Measurements from ENCODE around the gene GBA2.
A peak's percentile ranks its signal among the peaks of the same experiment; 100 is the strongest.

The GBA2 gene

DNA sequence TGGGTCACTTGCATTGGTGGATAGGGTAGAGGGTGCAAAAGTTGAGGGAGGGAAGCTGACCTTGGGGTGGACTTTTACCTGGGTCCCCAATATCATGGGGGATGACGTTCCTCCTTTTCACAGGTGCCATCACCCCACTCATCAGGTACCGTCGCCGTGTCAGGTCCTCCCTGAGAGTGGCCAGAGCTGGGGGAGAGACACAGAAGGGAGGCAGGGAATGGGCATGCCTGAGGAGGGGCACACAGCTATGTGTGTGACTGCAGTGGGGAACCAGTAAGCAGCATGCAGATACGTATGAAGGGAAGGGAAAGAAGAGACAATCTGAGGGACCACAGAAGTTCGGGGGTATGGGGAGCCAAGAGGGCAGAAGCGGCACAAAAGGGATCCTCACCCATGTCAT, 10.1 kb downstream of the GBA2 start:
- DNase-seq (ENCODE audit: low read depth in 3 of 3): no peak

GRCh38 chr9:35738186-35738585, 10.8 kb downstream of the GBA2 start:
- DNase-seq (ENCODE audit: low read depth in 3 of 3): no peak

DNA sequence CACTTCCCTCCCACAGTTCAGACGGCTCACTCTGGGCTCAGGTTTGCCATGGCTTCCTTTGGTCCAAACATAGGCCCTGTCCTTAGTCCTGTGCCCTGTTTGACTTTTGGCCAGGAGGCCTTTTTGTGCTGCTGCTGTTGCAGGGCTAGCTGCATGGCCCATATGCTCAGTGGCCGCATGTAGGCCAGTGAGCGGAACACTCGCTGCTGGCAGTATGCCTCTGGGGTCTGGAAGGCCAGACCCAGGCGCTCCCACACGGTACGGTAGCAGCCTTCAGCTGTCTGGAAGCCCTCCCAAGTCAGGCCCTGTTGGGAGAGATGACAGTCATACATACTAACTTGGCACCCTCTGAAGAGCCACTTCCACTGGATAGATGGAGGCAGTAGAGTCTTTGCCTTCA, 11.9 kb downstream of the GBA2 start:
- DNase-seq (ENCODE audit: low read depth in 3 of 3): no peak

GRCh38 chr9:35736201-35736633, 12.8 kb downstream of the GBA2 start:
- peak; percentile 29 to 45 (median 45) for DNase-seq (ENCODE audit: low read depth in 3 of 3)

GRCh38 chr9:35734096-35734495, 14.9 kb downstream of the GBA2 start:
- DNase-seq (ENCODE audit: low read depth in 3 of 3): no peak

DNA sequence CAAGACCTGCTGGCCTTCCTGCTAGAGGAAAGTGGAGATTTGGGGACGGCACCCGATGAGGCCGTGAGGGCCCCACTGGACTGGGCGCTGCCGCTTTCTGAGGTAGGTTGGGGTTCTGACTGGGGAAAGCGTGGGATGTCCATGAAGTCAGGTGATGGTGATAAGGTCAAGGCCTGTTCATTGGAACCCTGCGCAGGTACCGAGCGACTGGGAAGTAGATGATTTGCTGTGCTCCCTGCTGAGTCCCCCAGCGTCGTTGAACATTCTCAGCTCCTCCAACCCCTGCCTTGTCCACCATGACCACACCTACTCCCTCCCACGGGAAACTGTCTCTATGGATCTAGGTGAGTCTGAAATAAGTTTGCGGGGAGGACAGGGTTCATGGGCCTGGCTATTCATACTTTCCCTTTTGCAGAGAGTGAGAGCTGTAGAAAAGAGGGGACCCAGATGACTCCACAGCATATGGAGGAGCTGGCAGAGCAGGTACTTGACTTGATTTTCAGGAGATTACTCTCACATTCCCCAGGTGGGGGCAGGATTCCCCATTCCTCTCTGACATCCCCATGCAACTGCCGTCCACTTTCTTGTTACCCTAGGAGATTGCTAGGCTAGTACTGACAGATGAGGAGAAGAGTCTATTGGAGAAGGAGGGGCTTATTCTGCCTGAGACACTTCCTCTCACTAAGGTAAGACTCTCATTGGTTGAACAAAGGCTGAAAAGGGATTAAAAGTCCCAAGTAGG, 16.1 kb downstream of the GBA2 start:
- no peak for DNase-seq (ENCODE audit: low read depth in 3 of 3)

- DNase-seq (ENCODE audit: low read depth in 3 of 3): peak; percentile 91 to 94 (median 91)
These were observed 16.7 kb downstream of the GBA2 start, which contains the start of the genes CREB3 and TLN1 for GRCh38 chr9:35732185-35732799. TSS of gene CREB3 (plus strand) at chr9:35732666. CDS start at chr9:35732773, 107 bp downstream. TSS of gene TLN1 (minus strand) at chr9:35732195. CDS start at chr9:35725694, 6,501 bp downstream.

DNA sequence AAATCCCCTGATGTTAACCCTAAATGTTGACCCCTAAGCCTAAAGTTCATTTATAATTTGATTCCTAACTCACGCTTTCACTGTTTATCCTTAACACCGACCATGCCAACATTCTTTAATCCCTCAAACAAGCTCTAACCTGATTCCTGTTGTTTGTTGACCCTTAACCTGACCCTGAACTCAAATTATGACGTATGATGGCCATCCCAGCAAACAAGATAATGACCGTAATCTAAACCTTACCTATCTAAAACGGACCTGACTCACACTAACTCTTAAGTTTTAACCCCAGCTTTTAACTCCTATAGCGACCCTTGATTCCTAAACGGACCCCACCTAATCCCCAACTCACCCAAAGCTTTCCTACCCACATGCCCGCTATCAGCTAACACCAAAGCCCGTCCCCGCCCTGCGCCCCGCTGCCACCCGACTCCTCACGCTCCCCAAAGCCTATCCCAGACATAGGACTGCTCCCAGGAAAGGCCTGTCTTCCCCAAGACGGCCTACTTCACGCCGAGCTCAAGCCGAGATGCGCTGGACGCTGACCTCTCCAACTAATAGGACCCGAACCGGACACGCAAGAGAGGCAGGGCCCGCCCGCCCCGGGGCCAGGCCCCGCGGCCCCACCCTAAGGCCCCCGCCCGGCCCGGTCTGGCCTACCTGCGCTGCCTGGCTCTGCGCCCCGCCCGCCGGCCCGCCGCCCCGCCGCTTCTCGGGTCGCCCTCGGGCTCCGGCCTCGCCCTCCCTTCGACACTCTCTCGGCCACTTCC, 17.4 kb downstream of the GBA2 start:
- DNase-seq (ENCODE audit: low read depth in 3 of 3): no peak

DNA sequence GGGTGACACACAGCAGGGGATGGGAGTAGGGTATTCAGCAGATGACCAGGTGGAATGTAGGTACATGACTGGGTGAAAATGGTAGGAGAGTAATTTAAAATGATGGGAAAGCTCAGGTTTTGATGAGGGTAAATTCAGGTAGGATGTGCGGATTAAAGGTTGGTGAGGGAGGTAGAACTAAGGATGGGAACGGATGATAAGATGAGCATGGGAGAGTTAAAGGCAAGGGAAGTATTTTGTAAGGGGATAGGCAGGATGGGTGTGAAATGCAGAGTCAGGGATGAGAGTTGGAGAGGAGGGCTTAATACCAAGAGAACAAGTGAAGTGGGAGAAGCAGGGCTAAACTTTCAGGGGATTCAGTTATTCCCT, 18.6 kb downstream of the GBA2 start:
- no peak for DNase-seq (ENCODE audit: low read depth in 3 of 3)

DNA sequence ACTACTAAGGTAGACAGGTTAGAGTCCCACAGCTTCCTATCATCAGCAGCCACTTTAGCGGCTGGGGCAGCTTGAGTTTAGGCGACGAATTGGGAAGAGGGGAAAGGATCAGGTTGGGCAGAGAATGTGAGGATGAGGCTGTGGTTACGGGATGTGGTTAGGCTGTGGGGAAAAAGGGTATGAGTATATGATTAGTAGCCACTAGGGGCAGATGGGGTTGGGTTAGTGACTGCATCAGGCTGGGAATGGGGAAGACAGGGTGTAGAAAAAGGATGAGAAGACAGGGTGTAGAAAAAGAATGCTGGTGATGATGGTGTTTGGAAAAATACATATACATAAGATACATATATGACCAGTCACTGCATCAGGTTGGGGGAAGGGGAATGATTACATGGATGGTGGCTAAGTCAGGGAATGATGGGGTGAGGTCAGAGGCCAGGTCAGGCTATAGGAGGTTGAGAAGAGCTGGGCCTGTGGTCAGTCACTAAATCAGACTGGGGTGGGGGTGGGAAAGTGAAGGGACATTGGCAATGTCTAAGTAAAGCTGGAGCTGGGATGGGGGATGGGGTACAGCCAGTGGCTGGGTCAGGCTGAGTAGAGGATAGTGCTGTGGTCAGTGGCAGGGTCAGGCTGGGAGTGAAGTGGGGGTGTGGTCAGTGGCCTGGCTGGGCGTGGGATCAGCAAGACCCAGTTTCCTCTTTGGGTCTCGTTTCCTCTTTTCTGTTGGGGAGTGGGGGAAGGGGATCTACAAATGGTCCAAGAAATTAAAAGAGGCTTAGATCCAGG, 19.1 kb downstream of the GBA2 start:
- no peak for DNase-seq (ENCODE audit: low read depth in 3 of 3)

DNA sequence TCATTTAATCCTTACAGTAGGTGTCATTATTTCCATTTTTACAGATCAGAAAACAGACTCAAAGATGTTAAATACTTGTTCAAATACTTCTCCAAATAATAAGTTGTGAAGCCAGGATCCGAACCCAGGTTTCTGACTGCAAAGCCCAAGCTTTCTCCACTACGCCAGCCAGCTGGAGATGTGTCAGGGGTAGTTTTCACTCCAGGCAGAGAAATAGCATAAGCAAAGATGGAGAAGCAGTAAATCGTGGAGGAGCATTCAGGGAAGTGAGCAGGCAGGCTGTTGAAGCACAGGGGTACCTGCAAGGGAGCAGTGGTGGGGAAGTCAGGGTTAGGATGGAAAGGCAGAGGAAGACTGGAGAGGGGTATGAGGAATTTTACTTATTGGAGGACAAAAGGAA, 19.9 kb downstream of the GBA2 start:
- no peak for DNase-seq (ENCODE audit: low read depth in 3 of 3)

- DNase-seq (ENCODE audit: low read depth in 3 of 3): no peak
These were observed 20.7 kb downstream of the GBA2 start for GRCh38 chr9:35728041-35728971.

GRCh38 chr9:35727676-35728040, 21.4 kb downstream of the GBA2 start:
- DNase-seq (ENCODE audit: low read depth in 3 of 3): no peak

DNA sequence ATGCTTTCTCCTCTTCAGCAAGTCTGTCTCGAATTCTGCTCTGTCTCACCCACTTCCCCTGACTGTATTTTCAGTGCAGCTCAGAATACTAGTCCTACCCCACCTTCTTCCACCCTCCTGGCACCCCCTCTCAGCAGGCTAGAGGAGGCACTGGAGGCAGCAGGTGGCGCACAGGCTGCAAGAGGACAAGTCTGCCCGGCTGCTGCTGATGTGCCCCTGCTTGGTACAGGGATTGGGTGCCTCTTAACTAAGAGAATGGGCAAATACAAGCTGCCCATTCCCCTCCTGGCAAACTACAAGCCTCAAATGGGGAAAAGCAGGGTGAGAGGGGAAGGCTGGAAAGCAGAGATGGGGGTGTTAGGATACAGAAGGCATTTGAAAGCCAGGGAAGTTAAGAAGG, 22.1 kb downstream of the GBA2 start:
- no peak for DNase-seq (ENCODE audit: low read depth in 3 of 3)

GRCh38 chr9:35725362-35725761, 23.7 kb downstream of the GBA2 start:
- no peak for DNase-seq (ENCODE audit: low read depth in 3 of 3)

- no peak for DNase-seq (ENCODE audit: low read depth in 3 of 3)
These were observed 25.1 kb downstream of the GBA2 start for GRCh38 chr9:35723908-35724307.

DNA sequence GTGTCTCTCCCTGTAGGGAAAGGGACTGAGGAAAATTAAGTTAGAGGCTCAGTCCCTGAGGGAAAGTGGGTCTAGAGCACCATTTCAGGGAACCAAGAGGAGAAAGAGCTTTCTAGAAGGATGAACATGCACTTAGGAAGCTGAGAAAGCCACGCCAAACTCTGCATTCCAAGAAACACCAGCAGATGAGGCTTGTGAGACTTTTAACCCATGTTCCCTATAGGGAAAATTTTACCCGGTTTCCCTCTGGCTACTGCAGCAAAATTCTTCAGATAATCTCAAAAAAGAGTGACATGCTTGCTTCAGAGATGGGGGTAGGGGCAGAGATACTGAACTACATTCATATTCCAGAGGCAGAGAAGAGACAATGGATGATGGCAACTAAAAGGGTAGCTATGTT, 25.6 kb downstream of the GBA2 start:
- DNase-seq (ENCODE audit: low read depth in 3 of 3): no peak

- DNase-seq (ENCODE audit: low read depth in 3 of 3): no peak
These were observed 29.5 kb downstream of the GBA2 start for GRCh38 chr9:35719546-35719945.

GRCh38 chr9:35718721-35719511, 30.1 kb downstream of the GBA2 start:
- DNase-seq (ENCODE audit: low read depth in 3 of 3): no peak

Data from stimulated activated CD4-positive, alpha-beta T cell treated with anti-CD3 and anti-CD28 coated beads, TNF-alpha, amount 100 ng/mL, for 4 hours (primary cell).